BJ (cell line): ENCODE results near the gene HELQ. TPM values are rescaled to one million over a fixed set of nuclear protein-coding genes. Genes with fewer than 3 reads are reported as not detected.

Experiments
- CTCF ChIA-PET: fragments of 350-600 bp; formaldehyde crosslinking; extraction: SDS; loops from one replicate; lab custom pipeline; 2021; ENCODE audit warnings: antibody characterized with exemption, inconsistent platforms; lab: Yijun Ruan, JAX
- POLR2A ChIA-PET: fragments of 300-600 bp; sonication (Branson Sonifier 250); formaldehyde crosslinking; extraction: SDS; loops from one replicate; lab custom pipeline; 2021; ENCODE audit warnings: antibody characterized with exemption; lab: Charles Lee
- DNase-seq: peaks from one replicate; pipeline ENCODE4 v3.0.0-alpha.2; 2011; ENCODE audit warnings: low read depth
- H3K27me3 ChIP-seq: 2 replicates; pipeline ENCODE4 v1.6.0; 2011; ENCODE audit warnings: low read length; ENCODE audit not compliant: control insufficient read depth, insufficient read depth
- H3K36me3 ChIP-seq: 2 replicates; pipeline ENCODE4 v1.5.1; 2011; ENCODE audit warnings: low read length; ENCODE audit not compliant: control insufficient read depth, insufficient read depth
- H3K4me3 ChIP-seq: 2 replicates; pipeline ENCODE4 v1.5.1; 2011; ENCODE audit warnings: low read depth, mild to moderate bottlenecking, control low read depth, low read length
- CTCF ChIP-seq: IDR thresholded peaks from 2 replicates; pipeline ENCODE4 v1.5.1; 2011; ENCODE audit warnings: low read depth, mild to moderate bottlenecking, control low read depth, inconsistent platforms, low read length, moderate library complexity; ENCODE audit not compliant: insufficient read depth
- polyA plus RNA-seq: library from polyadenylated mRNA; depleted of rRNA; stranded (reverse); fragments of >200 nt; gene quantifications from 2 replicates; pipeline ENCODE4 v1.2.3, GENCODE V29; 2011

Gene HELQ
- polyA plus RNA-seq, 1 experiment, result 9.6 TPM

GRCh38 chr4:83431200-83431599 is 24.4 kb downstream of the HELQ start:
- DNase-seq, result no peak
- Histone ChIP-seq H3K27me3 (no peaks in the 10 kb centered on the region), H3K36me3 (peaks cover 3% of the 10 kb centered on the region), H3K4me3 (no peak overlapping the region)
- CTCF ChIA-PET, result interaction anchor here (0.8 kb wide), 1 partner anchor 25 kb away, joined by 3 read pairs; no protein-coding TSS in a partner anchor
- POLR2A ChIA-PET, result no interaction called here
- TF ChIP-seq CTCF, result no peak

GRCh38 chr4:83418211-83418610 is 37.4 kb downstream of the HELQ start:
- POLR2A ChIA-PET, result no interaction called here
- peaks cover 6% of the 10 kb centered on the region for H3K36me3 ChIP-seq
- H3K4me3 ChIP-seq, result no peak overlapping the region
- CTCF ChIA-PET, result no interaction called here
- H3K27me3 ChIP-seq, result no peaks in the 10 kb centered on the region
- no peak for TF ChIP-seq CTCF
- DNase-seq, result no peak

- H3K4me3 ChIP-seq, result no peak overlapping the region
- ChIA-PET POLR2A (no interaction called here), CTCF (no interaction called here)
These were observed 38.1 kb downstream of the HELQ start for GRCh38 chr4:83417566-83417965.

GRCh38 chr4:83413676-83414075 is 41.9 kb downstream of the HELQ start:
- DNase-seq, result no peak
- ChIA-PET POLR2A (no interaction called here), CTCF (interaction anchor here (0.6 kb wide), 1 partner anchor 40 kb away, joined by 3 read pairs; no protein-coding TSS in a partner anchor)
- Histone ChIP-seq H3K36me3 (peaks cover 3% of the 10 kb centered on the region), H3K4me3 (no peak overlapping the region), H3K27me3 (no peaks in the 10 kb centered on the region)
- TF ChIP-seq CTCF, result no peak

More at GRCh38 chr4:83417566-83417965, 38.1 kb downstream of the HELQ start:
- Histone ChIP-seq H3K27me3 (no peaks in the 10 kb centered on the region), H3K36me3 (peaks cover 6% of the 10 kb centered on the region)
- no peak for TF ChIP-seq CTCF
- no peak for DNase-seq

GRCh38 chr4:83408908-83409307 is 46.7 kb downstream of the HELQ start:
- no peak for TF ChIP-seq CTCF
- H3K4me3 ChIP-seq, result no peak overlapping the region
- no peaks in the 10 kb centered on the region for H3K27me3 ChIP-seq
- H3K36me3 ChIP-seq, result no peaks in the 10 kb centered on the region; the same call in 1 of the 2 replicates
- DNase-seq, result no peak
- CTCF ChIA-PET, result no interaction called here
- POLR2A ChIA-PET, result no interaction called here
